Measurements from ENCODE around the gene GABRR2. TPM values are rescaled to one million over a fixed set of nuclear protein-coding genes. Genes with fewer than 3 reads are reported as not detected.
"Not testable (repeated sequence)": the region's sequence is repeated elsewhere in the genome, so short reads cannot be mapped to it uniquely, and the experiment has no call there.

GABRR2 gene
- total RNA-seq, 1 donor from 2014 or later: 1.8 TPM

- H3K27ac Mint-ChIP-seq: no peak overlapping the region
- ChIA-PET CTCF (no interaction called here), POLR2A (no interaction called here)
- H3K27me3 Mint-ChIP-seq: peaks cover 18% of the 10 kb centered on the region
- DNase-seq: no peak
- intact Hi-C loops (cut with micrococcal nuclease): no loop called here
- no peak for TF ChIP-seq CTCF (IDR thresholded peaks at IDR 0.05)
- ATAC-seq (ENCODE audit: low read depth): no peak
- peaks cover 13% of the 10 kb centered on the region for H3K4me1 Mint-ChIP-seq
- no peak overlapping the region for H3K4me3 Mint-ChIP-seq
- peaks cover 1% of the 10 kb centered on the region for H3K9me3 Mint-ChIP-seq
- no peaks in the 10 kb centered on the region for H3K36me3 Mint-ChIP-seq (ENCODE audit: low read depth)
Observed at GRCh38 chr6:89239338-89239737, 75.8 kb downstream of the GABRR2 start.

- no peaks in the 10 kb centered on the region for H3K36me3 Mint-ChIP-seq (ENCODE audit: low read depth)
- no peak for DNase-seq
- H3K27ac Mint-ChIP-seq: no peak overlapping the region
- no peak overlapping the region for H3K4me3 Mint-ChIP-seq
- intact Hi-C loops (cut with micrococcal nuclease): no loop called here
- no peak for TF ChIP-seq CTCF (IDR thresholded peaks at IDR 0.05)
- H3K9me3 Mint-ChIP-seq: peaks cover 2% of the 10 kb centered on the region
- ATAC-seq (ENCODE audit: low read depth): no peak
- H3K4me1 Mint-ChIP-seq: peaks cover 12% of the 10 kb centered on the region
- POLR2A ChIA-PET: no interaction called here
- CTCF ChIA-PET: no interaction called here
- H3K27me3 Mint-ChIP-seq: peaks cover 34% of the 10 kb centered on the region
Observed at GRCh38 chr6:89237158-89237557, 77.9 kb downstream of the GABRR2 start.

GRCh38 chr6:89233605-89234004, 81.5 kb downstream of the GABRR2 start:
- intact Hi-C loops (cut with micrococcal nuclease); H3K36me3 Mint-ChIP-seq (ENCODE audit: low read depth); CTCF ChIA-PET; DNase-seq; POLR2A ChIA-PET; ATAC-seq (ENCODE audit: low read depth); H3K27ac Mint-ChIP-seq; H3K9me3 Mint-ChIP-seq; H3K4me1 Mint-ChIP-seq: not testable (repeated sequence)
- Mint-ChIP-seq H3K27me3 (peaks cover 33% of the 10 kb centered on the region), H3K4me3 (peak overlapping the region; percentile 66)

- Mint-ChIP-seq H3K27ac (no peak overlapping the region), H3K9me3 (no peaks in the 10 kb centered on the region), H3K36me3 (ENCODE audit: low read depth) (no peaks in the 10 kb centered on the region), H3K4me1 (no peaks in the 10 kb centered on the region), H3K27me3 (peaks cover 7% of the 10 kb centered on the region), H3K4me3 (no peak overlapping the region)
- DNase-seq (no peak), ATAC-seq (ENCODE audit: low read depth) (no peak)
- POLR2A ChIA-PET: no interaction called here
- TF ChIP-seq CTCF (IDR thresholded peaks at IDR 0.05): no peak
- CTCF ChIA-PET: no interaction called here
- intact Hi-C loops (cut with micrococcal nuclease): no loop called here
Observed at GRCh38 chr6:89222712-89223039, 92.4 kb downstream of the GABRR2 start.

- ChIA-PET POLR2A (no interaction called here), CTCF (no interaction called here)
- Mint-ChIP-seq H3K4me3 (no peak overlapping the region), H3K27me3 (peaks cover 13% of the 10 kb centered on the region), H3K4me1 (no peaks in the 10 kb centered on the region), H3K9me3 (no peaks in the 10 kb centered on the region), H3K36me3 (ENCODE audit: low read depth) (no peaks in the 10 kb centered on the region), H3K27ac (no peak overlapping the region)
- TF ChIP-seq CTCF (IDR thresholded peaks at IDR 0.05): no peak
- intact Hi-C loops (cut with micrococcal nuclease): no loop called here
- ATAC-seq (ENCODE audit: low read depth) (no peak), DNase-seq (no peak)
Observed at GRCh38 chr6:89221971-89222711, 93.0 kb downstream of the GABRR2 start.

- Mint-ChIP-seq H3K27ac (no peak overlapping the region), H3K36me3 (ENCODE audit: low read depth) (no peaks in the 10 kb centered on the region), H3K4me3 (no peak overlapping the region), H3K9me3 (no peaks in the 10 kb centered on the region), H3K27me3 (peaks cover 17% of the 10 kb centered on the region), H3K4me1 (no peaks in the 10 kb centered on the region)
- POLR2A ChIA-PET: no interaction called here
- ATAC-seq (ENCODE audit: low read depth) (no peak), DNase-seq (no peak)
- CTCF ChIA-PET: no interaction called here
- no peak for TF ChIP-seq CTCF (IDR thresholded peaks at IDR 0.05)
- intact Hi-C loops (cut with micrococcal nuclease): no loop called here
Observed at GRCh38 chr6:89221129-89221528, 94.0 kb downstream of the GABRR2 start.
